ENCODE data around the gene SMS.

DNA sequence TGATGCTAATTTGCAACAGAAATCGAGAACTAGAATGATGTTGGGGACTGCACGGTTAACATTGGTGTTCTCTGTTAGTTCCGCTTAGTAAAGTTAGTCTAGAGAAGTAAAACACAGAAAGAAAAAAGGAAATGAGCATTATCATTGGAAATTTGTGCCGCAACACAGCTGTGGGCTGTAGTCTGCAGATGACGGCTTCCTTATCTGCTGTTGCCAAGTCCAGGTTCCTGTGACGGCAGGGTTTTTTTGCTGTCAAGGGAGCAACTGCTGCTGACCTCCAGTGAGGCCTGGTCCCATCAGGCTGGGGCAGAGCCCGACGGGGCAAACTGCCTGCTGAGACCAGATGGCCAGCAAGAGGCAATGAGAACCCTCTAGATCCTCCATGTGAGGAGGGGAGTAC is 52.8 kb downstream of the SMS start:
- TF ChIP-seq, protein P1, sequence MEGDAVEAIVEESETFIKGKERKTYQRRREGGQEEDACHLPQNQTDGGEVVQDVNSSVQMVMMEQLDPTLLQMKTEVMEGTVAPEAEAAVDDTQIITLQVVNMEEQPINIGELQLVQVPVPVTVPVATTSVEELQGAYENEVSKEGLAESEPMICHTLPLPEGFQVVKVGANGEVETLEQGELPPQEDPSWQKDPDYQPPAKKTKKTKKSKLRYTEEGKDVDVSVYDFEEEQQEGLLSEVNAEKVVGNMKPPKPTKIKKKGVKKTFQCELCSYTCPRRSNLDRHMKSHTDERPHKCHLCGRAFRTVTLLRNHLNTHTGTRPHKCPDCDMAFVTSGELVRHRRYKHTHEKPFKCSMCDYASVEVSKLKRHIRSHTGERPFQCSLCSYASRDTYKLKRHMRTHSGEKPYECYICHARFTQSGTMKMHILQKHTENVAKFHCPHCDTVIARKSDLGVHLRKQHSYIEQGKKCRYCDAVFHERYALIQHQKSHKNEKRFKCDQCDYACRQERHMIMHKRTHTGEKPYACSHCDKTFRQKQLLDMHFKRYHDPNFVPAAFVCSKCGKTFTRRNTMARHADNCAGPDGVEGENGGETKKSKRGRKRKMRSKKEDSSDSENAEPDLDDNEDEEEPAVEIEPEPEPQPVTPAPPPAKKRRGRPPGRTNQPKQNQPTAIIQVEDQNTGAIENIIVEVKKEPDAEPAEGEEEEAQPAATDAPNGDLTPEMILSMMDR (IDR thresholded peaks at IDR 0.05), result no peak
- TF ChIP-seq EZH2 (IDR thresholded peaks at IDR 0.05; ENCODE audit: borderline replicate concordance, insufficient read depth, low read depth, low read length, poor library complexity, severe bottlenecking), result no peak

All from B cell (primary cell).